ENCODE results near the gene AP2A2.

- TF ChIP-seq POLR2A (IDR thresholded peaks at IDR 0.05) (no peak), CTCF (IDR thresholded peaks at IDR 0.05 in 8 of 11, conservative IDR thresholded peaks at IDR 0.05 in 3 of 11) (no peak), POLR2AphosphoS5 (IDR thresholded peaks at IDR 0.05) (no peak)
These were observed 86.6 kb downstream of the AP2A2 start for GRCh38 chr11:1012291-1012690.
